SH-SY5Y (cell line): ENCODE results near the gene NIN.

ENCODE experiments used
- GATA2 ChIP-seq: IDR thresholded peaks from 2 replicates; pipeline ENCODE4 v1.6.1; 2011; ENCODE audit warnings: mild to moderate bottlenecking, low read depth, low read length
- GATA3 ChIP-seq: IDR thresholded peaks from 2 replicates; pipeline ENCODE4 v1.6.1; 2011; ENCODE audit warnings: low read depth, mild to moderate bottlenecking, low read length, moderate library complexity

DNA sequence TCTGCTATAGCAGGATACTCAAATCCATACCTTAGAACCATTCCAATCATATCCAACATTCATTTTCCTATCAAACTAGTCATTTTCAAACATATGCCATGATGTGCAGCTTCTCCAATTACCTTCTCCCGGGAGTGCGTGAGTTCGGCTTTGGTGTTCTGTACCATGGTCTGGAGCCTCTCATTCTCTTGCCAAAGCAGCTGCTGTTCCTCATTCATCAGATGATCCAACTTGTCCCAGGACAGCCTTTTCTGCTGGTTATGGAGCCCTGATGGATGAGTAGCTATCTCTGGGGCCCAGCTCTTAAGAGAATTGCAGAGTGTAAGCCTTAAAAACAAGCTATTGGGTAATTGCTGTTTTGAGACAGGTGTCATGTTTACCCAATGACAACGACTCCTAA is 91.8 kb downstream of the NIN start:
- no peak for TF ChIP-seq GATA3
- no peak for TF ChIP-seq GATA2
